Measurements from ENCODE around the gene ARL5C.

- TF ChIP-seq CTCF (IDR thresholded peaks at IDR 0.05) (no peak), POLR2A (IDR thresholded peaks at IDR 0.05) (no peak)
These were observed 50.8 kb downstream of the ARL5C start for GRCh38 chr17:39115135-39115534.

Measured in thyroid gland (tissue), 4 donors.